NCI-H526 treated with DMSO at 0.1 percent for 48 hours (cell line): ENCODE measurements around the gene ZSWIM8.
A peak's percentile ranks its signal among the peaks of the same experiment; 100 is the strongest.
"Not testable (repeated sequence)": the region's sequence is repeated elsewhere in the genome, so short reads cannot be mapped to it uniquely, and the experiment has no call there.

ENCODE experiments used
- DNase-seq: peaks from one replicate; lab custom pipeline; 2025; lab: John Stamatoyannopoulos, UW

ZSWIM8 gene

DNA sequence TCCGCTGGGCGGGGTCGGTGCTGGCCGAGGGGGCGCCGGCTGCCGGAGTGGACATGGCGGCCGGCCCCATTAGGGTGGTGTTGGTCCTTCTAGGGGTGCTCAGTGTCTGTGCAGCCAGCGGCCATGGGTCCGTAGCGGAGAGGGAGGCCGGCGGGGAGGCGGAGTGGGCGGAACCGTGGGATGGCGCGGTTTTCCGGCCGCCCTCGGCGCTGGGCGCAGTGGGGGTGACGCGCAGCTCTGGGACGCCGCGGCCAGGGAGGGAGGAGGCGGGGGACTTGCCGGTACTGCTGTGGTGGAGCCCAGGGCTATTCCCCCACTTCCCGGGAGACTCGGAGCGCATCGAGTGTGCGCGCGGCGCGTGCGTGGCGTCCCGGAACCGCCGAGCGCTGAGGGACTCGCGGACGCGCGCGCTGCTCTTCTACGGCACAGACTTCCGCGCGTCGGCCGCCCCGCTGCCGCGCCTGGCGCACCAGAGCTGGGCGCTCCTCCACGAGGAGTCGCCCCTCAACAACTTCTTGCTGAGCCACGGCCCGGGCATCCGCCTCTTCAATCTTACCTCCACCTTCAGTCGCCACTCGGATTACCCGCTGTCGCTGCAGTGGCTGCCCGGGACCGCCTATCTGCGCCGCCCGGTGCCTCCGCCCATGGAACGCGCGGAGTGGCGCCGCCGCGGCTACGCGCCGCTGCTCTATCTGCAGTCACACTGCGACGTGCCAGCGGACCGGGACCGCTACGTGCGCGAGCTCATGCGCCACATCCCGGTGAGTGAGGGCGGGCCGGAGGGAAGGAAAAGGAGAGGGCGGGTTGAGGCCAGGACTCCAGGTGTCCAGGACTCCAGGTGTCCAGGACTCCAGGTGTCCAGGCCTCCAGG, 12.9 kb upstream of the ZSWIM8 start:
- DNase-seq: peak; percentile 59

DNA sequence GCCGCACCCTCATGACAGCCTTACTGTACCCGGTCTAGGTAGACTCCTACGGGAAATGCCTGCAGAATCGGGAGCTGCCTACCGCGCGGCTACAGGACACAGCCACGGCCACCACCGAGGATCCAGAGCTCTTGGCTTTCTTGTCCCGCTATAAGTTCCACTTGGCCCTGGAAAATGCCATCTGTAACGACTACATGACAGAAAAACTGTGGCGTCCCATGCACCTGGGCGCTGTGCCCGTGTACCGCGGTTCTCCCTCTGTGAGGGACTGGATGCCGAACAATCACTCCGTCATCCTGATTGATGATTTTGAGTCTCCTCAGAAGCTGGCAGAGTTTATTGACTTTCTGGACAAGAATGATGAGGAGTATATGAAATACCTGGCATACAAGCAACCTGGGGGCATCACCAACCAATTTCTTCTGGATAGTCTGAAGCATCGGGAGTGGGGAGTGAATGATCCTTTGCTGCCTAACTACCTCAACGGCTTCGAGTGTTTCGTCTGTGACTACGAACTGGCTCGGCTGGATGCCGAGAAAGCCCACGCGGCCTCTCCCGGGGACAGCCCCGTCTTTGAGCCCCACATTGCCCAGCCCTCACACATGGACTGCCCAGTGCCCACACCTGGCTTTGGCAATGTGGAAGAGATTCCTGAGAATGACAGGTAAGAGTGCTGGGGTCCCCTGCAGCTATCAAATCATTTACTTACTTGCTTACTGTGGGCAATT, 12.1 kb upstream of the ZSWIM8 start:
- no peak for DNase-seq

DNA sequence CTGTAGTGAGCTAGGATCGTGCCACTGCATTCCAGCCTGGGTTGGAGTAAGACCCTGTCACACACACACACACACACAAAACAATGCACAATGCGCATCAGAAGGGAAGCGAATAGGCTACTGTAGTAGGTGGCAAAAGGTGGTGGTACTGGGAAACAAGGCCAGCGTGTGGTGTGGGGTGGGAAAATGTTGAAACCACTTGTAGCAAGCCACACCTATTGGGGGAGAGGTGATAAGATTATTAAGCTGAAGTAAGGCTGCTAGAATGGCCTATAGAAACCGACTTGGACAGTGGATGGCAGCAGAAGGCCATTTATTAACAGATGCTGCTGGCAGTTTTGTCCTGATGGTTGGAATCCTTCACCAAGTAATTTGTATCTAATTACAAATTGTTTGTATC, 10.8 kb upstream of the ZSWIM8 start:
- DNase-seq: peak; percentile 24

DNA sequence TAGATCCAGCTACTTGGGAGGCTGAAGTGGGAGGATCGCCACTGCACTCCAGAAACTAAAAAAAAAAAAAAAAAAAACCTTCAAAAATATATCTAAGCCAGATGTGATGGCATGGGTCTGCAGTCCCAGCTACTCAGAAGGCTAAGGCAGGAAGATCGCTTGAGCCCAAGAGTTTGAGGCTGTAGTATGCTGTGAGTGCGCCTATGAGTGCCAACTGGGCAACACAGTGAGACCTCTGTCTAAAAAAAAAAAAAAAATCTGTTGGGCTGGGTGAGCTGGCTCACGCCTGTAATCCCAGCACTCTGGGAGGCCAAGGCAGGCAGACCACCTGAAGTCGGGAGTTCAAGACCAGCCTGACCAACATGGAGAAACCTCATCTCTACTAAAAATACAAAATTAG, 6.4 kb upstream of the ZSWIM8 start:
- no peak for DNase-seq

DNA sequence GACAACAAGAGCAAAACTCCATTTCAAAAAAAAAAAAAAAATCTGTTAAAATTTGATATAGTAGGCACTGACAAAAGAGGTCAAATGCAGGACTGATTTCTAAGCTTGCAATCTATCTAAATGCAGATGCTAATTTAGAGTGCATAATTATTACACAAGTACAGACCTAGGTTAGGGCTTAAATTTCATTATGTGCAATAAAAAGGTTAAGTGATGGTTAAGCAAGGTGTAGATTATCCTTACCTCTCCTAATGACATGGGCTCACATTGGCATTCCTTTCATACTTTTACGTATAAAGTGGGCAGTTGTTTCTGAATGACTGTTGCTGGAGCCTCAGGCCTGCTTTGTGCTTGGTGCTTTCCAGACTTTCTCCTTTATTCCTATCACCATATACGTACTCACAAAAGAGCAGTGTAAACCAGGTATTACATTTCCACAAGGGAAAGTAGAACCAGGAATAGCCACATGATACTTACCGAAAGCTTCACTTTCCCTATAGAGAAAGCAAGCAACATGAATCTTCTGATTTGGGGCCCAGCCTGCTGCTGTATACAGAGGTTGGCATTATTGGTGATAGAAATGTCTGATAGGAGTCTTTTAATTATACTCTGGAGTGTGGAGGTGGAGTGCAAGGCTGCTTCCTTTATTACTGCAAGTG, 5.7 kb upstream of the ZSWIM8 start:
- DNase-seq: no peak

DNA sequence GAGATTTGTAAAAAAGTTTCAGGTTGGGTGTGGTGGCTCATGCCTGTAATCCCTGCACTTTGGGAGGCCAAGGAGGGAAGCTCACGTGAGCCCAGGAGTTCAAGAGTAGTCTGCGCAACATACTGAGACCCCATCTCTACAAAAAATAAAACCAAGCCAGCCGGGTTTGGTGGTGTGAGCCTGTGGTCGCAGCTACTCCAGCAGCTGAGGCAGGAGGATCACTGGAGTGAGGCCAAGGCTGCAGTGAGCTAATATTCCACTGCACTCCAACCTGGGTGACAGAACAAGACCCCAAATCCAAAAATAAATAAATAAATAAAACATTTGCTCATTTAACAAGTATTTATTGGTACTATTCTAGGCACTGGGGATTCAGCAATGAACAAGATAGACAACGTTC, 5.1 kb upstream of the ZSWIM8 start:
- DNase-seq: no peak

DNA sequence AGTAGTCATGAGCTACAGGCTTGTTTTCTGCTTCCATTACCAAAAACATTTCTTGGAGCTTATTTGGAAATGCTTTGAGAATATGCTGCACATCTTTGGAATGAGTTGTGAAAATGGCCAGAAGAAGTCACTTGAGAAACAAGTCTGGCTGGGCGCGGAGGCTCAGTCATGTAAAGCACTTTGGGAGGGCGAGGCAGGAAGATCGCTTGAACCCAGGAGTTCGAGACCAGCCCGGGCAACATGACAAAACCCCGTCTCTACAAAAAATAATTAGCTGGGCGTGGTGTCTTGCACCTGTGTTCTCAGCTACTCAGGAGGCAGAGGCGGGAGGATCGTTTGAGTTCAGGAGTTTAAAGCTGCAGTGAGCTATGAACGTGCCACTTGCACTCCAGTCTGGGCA, 4.4 kb upstream of the ZSWIM8 start:
- DNase-seq: no peak

DNA sequence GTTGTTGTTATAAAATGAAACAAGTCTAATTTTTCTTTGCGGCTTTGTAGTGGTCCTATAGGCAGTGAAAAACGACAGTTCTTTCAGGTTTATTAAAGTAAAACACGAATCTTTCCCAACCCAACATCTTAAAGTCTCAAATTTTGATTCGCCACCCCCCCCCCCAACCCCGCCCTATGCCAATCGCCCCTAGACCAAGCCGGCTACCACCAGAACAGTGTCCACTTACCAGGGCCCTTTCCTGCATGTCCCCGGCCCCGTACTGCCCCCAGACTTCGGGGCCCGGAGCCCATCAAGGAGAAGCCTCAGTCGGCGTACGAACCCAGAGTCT, 3.9 kb upstream of the ZSWIM8 start:
- DNase-seq: no peak

DNA sequence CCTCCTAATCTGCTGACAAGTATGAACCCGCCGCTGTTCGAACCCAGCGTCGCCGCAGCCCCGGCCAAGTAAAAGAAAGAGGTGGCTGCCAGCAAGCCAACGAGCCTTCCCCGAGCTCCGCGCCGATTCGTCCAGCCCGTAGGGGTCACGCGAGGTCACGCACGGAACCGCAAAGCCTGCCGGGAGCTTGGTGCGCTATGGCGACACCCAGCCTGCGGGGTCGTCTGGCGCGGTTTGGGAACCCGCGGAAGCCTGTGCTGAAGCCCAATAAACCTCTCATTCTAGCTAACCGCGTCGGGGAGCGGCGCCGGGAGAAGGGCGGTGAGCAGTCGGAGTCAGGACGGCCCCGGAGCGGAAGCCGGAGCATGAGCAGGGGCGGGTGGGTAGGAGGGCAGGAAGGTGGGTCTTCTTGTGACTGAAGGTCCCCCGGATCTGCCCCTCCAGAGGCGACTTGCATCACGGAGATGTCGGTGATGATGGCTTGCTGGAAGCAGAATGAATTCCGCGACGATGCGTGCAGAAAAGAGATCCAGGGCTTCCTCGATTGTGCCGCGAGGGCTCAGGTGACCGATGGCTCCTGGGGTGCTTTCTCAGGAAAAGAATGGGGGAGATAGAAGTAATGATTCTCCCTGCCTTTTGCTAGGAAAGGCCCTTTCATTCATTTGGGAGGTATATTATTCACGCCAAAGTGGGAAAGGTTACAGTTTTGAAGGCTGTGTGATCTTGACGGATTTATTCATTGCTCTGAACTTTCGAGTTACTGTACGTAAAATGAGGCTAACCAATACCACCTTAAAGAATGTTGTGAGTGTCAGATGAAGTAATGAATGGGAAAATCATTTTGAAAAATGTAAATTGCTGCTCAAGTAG, 3.3 kb upstream of the ZSWIM8 start, which contains the start of gene CHCHD1:
CHCHD1 (plus strand) TSS at position 170 of the 870 bp plus-strand sequence; CDS start at position 198, 28 bp downstream.
- peak; percentile 44 for DNase-seq

DNA sequence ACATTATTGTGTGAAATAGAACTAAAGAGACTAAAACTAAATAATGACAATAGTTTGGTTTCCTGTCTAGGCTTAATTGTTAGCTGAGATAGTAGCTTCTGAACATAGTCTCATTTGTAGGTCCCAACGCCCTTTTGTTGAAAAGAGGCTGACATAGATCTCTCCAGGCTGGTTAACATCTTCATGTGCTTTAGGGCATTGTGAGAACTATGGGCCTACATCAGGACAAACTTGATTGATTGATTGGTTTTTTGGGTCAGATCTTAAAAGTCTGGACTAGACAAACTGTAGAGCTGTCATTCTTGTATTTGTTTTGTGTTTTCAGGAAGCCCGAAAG, 2.7 kb upstream of the ZSWIM8 start:
- DNase-seq: no peak

DNA sequence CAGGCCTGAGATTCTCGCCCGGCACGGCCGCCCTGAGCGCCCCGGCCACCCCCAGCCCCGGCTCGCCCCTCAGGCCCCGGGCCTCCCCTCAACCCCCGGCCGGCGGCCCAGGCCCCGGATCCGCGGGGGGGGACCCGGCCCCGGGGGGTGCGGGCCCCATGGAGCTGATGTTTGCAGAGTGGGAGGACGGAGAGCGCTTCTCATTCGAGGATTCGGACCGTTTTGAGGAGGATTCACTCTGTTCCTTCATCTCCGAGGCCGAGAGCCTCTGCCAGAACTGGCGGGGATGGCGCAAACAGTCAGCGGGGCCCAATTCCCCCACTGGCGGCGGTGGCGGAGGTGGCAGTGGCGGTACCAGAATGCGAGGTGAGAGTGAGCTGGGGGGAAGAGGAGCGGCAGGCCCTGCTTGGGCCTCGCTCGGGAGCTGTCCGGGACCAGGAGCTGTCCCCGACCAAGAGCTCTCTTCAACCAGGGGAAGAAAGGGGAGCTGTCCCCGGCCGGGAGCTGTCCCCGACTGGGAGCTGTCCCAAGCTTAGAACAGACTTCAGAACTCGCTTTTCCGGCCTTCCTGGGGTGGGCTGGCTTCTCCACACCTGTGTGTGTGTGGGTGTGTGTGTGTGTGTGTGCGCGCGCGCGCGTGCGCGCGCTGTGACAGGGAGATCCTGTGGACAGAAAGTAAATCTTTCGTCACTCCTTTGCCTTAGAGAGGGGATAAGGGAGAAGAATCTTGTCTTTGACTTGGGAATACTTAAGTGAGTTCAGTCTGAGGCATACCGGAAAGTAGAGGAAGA, 510 bp downstream of the ZSWIM8 start:
- DNase-seq: no peak

DNA sequence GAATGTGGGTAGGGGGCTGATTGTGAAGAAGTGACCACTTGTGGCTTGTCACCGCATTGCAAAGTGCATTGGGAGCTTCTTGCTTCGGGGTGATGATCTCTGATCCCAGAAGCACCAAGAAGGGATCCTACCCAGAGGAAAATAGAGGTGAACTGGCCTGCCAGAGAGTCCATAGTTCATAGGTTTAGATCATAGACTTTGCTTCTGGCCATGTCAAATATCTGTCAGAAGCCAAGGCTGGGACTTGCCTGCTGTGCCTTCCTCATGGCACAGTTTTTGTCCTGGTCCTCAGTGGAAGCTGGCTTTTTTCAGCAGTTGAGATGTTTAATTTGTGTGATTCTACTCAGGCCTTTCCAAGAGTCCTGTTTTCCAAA, 1.1 kb downstream of the ZSWIM8 start:
- no peak for DNase-seq

DNA sequence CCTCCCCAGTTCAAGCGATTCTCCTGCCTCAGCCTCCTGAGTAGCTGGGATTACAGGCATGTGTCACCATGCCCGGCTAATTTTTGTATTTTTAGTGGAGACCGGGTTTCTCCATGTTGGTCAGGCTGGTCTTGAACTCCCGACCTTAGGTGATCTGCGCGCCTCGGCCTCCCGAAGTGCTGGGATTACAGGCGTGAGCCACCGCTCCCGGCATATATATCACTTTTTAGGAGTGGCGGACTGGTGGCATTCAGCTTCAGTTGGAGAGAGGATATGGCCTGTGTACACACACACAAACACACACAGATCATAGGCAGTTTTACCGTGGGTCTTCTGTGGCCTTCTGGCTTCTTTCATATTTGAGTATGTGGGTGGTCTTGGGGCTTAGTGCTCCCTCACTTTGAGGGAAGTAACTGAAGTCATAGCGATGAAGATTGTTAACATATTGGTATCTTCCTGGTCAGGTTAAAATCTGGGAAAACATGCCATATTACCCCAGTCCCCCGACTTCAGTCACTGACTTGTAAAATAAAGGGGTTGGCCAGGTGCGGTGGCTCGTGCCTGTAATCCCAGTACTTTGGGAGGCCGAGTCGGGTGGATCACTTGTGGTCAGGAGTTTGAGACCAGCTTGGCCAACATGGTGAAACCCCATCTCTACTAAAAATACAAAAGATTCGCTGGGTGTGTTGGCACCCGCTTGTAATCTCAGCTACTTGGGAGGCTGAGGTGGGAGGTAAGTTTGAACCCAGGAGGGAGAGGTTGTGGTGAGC, 1.8 kb downstream of the ZSWIM8 start:
- not testable (repeated sequence) for DNase-seq

DNA sequence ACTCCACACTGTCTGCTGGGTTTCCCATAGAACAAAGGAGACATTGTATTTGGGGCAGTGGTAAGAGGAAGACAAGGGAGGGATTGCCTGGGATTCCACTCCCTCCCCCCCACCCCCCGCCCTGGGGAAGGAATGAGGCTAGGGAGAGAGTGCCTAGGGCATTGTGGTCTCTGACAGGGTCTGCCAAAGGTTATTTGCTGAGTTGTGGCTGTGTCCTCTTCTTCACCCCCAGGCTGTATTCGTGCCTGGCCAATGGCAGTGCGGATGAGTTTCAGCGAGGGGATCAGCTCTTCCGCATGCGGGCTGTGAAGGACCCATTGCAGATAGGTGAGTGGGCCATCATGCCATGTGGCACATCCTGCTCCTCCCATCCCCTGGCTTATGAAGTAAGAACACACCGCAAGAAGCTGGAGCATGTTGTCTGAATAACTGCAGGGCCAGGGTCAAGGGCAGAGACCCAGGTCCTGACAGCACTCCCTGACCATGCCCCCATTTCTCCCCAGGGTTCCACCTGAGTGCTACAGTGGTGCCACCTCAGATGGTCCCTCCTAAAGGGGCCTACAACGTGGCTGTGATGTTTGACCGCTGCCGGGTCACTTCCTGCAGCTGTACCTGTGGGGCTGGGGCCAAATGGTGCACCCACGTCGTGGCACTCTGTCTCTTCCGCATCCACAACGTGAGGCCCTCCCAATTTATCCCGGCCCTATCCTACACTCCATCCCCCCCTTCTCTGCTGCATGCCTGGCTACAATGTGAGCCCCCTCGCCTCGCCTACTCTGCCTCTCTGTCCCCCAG, 3.7 kb downstream of the ZSWIM8 start:
- no peak for DNase-seq

DNA sequence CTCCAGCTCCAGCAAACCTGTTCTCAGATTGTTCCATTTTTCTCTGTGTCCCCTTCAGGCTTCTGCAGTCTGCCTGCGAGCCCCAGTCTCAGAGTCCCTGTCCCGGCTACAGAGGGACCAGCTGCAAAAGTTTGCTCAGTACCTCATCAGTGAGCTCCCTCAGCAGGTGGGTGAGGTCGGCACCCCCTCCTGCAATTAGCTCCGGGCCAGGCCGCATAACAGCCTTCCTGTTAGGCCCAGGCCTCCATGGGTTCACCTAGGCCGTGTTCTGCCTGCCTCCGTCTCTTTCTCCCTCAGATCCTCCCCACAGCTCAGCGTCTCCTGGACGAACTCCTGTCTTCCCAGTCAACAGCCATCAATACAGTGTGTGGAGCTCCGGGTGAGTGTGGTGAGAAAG, 4.3 kb downstream of the ZSWIM8 start:
- DNase-seq: no peak

DNA sequence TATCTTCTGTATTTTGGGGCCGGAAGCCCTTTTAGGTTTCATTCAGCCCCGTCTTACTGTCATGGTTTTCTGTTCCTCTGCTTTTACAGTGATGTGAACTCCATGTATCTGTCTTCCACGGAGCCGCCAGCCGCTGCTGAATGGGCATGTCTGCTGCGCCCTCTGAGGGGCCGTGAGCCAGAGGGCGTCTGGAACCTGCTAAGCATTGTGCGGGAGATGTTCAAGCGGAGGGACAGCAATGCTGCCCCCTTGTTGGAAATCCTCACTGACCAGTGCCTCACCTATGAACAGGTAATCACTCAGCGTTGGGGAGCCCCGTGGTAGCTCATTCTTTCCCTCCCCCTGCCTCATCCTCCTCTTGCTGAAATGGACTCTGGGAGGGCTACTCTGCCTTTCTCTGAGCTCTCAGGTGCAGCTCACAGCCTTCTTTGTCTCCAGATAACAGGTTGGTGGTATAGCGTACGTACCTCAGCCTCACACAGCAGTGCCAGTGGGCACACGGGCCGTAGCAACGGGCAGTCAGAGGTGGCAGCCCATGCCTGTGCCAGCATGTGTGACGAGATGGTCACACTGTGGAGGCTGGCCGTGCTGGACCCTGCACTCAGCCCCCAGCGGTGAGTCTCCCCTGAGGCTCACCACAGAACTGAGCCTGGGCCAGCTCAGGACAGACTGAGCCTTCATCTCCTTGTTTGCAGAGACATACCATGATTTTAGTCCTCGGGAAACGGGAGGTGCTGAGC, 5.7 kb downstream of the ZSWIM8 start:
- no peak for DNase-seq

DNA sequence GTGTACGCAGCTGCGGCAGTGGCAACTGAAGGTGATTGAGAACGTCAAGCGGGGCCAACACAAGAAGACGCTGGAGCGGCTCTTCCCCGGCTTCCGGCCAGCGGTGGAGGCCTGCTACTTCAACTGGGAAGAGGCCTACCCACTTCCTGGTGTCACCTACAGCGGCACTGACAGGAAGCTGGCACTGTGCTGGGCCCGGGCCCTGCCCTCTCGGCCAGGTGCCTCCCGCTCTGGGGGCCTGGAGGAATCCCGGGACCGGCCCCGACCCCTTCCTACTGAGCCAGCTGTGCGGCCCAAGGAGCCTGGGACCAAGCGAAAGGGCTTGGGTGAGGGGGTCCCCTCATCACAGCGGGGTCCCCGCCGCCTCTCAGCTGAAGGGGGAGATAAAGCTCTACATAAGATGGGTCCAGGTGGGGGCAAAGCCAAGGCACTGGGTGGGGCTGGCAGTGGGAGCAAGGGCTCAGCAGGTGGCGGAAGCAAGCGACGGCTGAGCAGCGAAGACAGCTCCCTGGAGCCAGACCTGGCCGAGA, 6.5 kb downstream of the ZSWIM8 start:
- DNase-seq: no peak

DNA sequence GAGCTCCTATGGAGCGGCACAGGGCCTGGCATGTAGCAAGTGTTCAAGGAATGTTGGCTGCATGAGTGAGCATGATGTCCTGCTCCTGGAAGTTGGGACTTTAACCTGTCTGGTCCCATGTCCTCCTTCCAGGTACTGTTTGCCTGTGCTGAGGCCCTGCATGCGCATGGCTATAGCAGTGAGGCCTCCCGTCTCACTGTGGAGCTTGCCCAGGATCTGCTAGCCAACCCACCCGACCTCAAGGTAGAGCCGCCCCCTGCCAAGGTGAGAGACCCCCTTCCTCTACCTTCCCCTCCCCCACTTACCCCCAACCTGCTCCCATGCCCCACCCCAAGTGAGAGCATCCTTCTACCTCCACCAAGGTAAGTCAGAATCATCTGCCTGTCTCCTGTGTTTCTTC, 8.1 kb downstream of the ZSWIM8 start:
- no peak for DNase-seq

DNA sequence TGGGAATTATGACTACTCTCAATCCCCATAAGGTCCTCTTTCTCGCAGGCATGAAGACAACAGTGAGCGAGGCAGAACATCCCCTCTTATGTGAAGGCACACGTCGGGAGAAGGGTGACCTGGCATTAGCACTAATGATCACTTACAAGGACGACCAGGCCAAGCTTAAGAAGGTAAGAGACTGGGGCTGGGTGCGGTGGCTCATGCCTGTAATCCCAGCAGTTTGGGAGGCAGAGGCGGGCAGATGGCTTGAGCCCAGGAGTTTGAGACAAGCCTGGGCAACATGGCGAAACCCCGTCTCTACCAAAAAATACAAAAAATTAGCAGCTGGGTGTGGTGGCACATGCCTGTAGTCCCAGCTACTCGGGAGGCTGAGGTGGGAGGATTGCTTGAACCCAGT, 10.1 kb downstream of the ZSWIM8 start:
- DNase-seq: not testable (repeated sequence)
